ENCODE measurements around the gene CRB2. TPM values are rescaled to one million over a fixed set of nuclear protein-coding genes. Genes with fewer than 3 reads are reported as not detected.
"Not testable (repeated sequence)": the region's sequence is repeated elsewhere in the genome, so short reads cannot be mapped to it uniquely, and the experiment has no call there.

The CRB2 gene
- total RNA-seq, 1 donor from 2014 or later, result 61.1 TPM

GRCh38 chr9:123331346-123332060, 24.5 kb upstream of the CRB2 start:
- no peak for DNase-seq (ENCODE audit: extremely low spot score, unreplicated experiment)
- TF ChIP-seq CTCF (conservative IDR thresholded peaks at IDR 0.05), result no peak
- no peaks in the 10 kb centered on the region for H3K27me3 Mint-ChIP-seq
- H3K36me3 Mint-ChIP-seq, result no peaks in the 10 kb centered on the region
- peak overlapping the region; percentile 37 for H3K27ac Mint-ChIP-seq
- no peak overlapping the region for H3K4me3 Mint-ChIP-seq
- peaks cover 60% of the 10 kb centered on the region for H3K4me1 Mint-ChIP-seq (ENCODE audit: unreplicated experiment)
- peaks cover 4% of the 10 kb centered on the region for H3K9me3 Mint-ChIP-seq

- H3K27ac Mint-ChIP-seq, result peak overlapping the region; percentile 31
- H3K9me3 Mint-ChIP-seq; H3K36me3 Mint-ChIP-seq; H3K27me3 Mint-ChIP-seq; H3K4me3 Mint-ChIP-seq; DNase-seq (ENCODE audit: extremely low spot score, unreplicated experiment): not testable (repeated sequence)
- H3K4me1 Mint-ChIP-seq (ENCODE audit: unreplicated experiment), result peaks cover 55% of the 10 kb centered on the region
These were observed 22.8 kb upstream of the CRB2 start for GRCh38 chr9:123333058-123333669.

- H3K4me3 Mint-ChIP-seq, result no peak overlapping the region
- H3K27ac Mint-ChIP-seq, result no peak overlapping the region
- no peak for DNase-seq (ENCODE audit: extremely low spot score, unreplicated experiment)
- H3K9me3 Mint-ChIP-seq, result peaks cover 4% of the 10 kb centered on the region
- no peak for TF ChIP-seq CTCF (conservative IDR thresholded peaks at IDR 0.05)
- H3K36me3 Mint-ChIP-seq, result no peaks in the 10 kb centered on the region
- no peaks in the 10 kb centered on the region for H3K27me3 Mint-ChIP-seq
- peaks cover 56% of the 10 kb centered on the region for H3K4me1 Mint-ChIP-seq (ENCODE audit: unreplicated experiment)
These were observed 21.4 kb upstream of the CRB2 start for GRCh38 chr9:123334639-123335038.

- no peak for TF ChIP-seq CTCF (conservative IDR thresholded peaks at IDR 0.05)
- Mint-ChIP-seq H3K27me3 (no peaks in the 10 kb centered on the region), H3K4me1 (ENCODE audit: unreplicated experiment) (peaks cover 59% of the 10 kb centered on the region), H3K9me3 (peaks cover 4% of the 10 kb centered on the region), H3K36me3 (no peaks in the 10 kb centered on the region), H3K27ac (peak overlapping the region; percentile 92), H3K4me3 (peak overlapping the region; percentile 75)
- DNase-seq (ENCODE audit: extremely low spot score, unreplicated experiment), result no peak
These were observed 20.6 kb upstream of the CRB2 start for GRCh38 chr9:123335193-123335985.

- H3K4me3 Mint-ChIP-seq, result peak overlapping the region; percentile 75
These were observed 20.0 kb upstream of the CRB2 start for GRCh38 chr9:123335986-123336329.

More at GRCh38 chr9:123335986-123336329, 20.0 kb upstream of the CRB2 start:
- DNase-seq (ENCODE audit: extremely low spot score, unreplicated experiment), result no peak
- Mint-ChIP-seq H3K4me1 (ENCODE audit: unreplicated experiment) (peaks cover 63% of the 10 kb centered on the region), H3K27ac (peak overlapping the region; percentile 92), H3K9me3 (peaks cover 4% of the 10 kb centered on the region), H3K27me3 (no peaks in the 10 kb centered on the region), H3K36me3 (no peaks in the 10 kb centered on the region)
- TF ChIP-seq CTCF (conservative IDR thresholded peaks at IDR 0.05), result no peak
